ENCODE results near the gene SPINK5. TPM values are rescaled to one million over a fixed set of nuclear protein-coding genes. Genes with fewer than 3 reads are reported as not detected.

Gene SPINK5
- total RNA-seq, 4 donors from 2014 or later: 0.06 to 1.2 (median 0.45) TPM; not detected in 1

Other genes with a start within 250 kb of the SPINK5 start
- not detected for gene SPINK1, start 232.3 kb upstream of the SPINK5 start, total RNA-seq
- gene SCGB3A2, start 185.3 kb upstream of the SPINK5 start, total RNA-seq: not detected
- gene C5orf46, start 157.4 kb upstream of the SPINK5 start, total RNA-seq: not detected
- not detected for gene SPINK14, start 104.6 kb downstream of the SPINK5 start, total RNA-seq
- not detected for gene SPINK6, start 139.1 kb downstream of the SPINK5 start, total RNA-seq
- gene MARCOL, start 174.5 kb downstream of the SPINK5 start, total RNA-seq: not detected
- not detected for gene SPINK13, start 204.8 kb downstream of the SPINK5 start, total RNA-seq
- gene SPINK7, start 248.4 kb downstream of the SPINK5 start, total RNA-seq: not detected